GM21576 (cell line): ENCODE measurements around the gene RPUSD1.

ENCODE experiments used
- ATAC-seq: cut with Tn5 transposase; IDR thresholded peaks from one replicate; pipeline ENCODE4 v1.9.1; 2021; ENCODE audit warnings: mild to moderate bottlenecking, moderate library complexity; ENCODE audit not compliant: unreplicated experiment

Gene RPUSD1

DNA sequence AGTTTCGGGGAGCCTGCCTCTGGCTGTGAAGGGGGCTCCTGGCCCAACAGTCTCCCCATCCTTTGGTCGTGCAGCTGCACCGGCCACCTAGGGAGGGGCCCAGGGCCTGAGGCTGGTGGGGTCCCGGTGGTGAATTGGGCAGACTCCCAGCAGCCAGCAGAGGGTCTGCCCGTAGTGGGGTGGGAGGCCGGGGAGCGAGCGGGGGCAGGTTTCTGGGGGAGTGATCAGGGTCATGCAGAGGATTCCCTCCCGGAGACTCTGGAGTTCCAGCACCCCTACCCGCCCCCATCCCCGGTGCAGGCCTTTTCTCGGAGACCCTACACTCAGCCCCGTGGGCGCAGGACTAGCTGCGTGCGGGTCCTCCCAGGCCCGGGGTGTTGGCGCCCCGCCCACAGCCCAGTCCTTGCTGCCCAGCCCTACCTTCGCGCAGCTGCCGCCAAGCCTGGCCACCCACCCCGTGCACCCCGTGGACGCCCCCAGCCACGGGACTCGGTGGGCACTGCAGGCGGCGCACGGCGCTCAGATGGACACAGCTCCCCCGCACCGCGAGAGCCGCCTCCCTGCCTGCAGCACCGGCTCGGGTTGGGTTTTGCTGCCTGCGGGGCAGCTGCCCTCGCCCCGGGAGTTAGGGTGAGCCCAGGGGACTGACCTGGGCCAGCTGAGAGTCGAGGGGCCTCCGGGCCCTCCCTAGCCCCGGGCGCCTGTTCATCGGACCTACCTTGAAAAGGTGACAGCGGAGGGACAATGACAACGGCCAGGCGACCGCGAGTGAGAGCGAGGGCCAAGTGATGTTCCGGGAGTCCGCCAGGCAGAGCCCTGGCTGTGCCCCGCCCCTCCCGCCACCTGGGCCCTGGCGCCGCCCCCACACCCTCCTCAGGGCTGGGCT lies 12.0 kb upstream of the RPUSD1 start, which contains the start of gene GNG13:
TSS of gene GNG13 (minus strand) at position 787 of the 886 bp plus-strand sequence. CDS start 1,657 bp downstream, outside the sequence.
- ATAC-seq, result no peak

- no peak for ATAC-seq
Measured at GRCh38 chr16:799111-799947, 11.1 kb upstream of the RPUSD1 start.

DNA sequence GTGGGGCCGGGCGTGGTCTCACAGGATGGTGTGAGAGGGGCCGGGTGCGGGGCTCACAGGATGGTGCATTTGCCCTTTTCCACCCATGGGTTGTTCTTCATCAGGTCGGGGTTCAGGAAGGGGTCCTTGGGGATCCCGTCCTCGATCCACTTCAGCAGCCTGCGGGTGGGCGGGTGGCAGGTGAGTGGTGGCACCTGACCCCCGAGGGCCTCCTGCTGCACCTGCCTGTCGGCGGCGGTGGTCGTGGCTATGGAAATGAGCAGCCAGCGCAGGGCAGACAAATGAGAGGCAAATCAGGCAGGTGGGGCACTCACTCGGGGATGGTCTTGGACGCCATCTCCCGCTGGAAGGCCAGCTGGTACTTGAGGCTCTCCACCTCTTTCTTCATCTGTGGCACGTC lies 10.5 kb upstream of the RPUSD1 start:
- ATAC-seq, result no peak

GRCh38 chr16:797686-798085 lies 9.5 kb upstream of the RPUSD1 start:
- ATAC-seq, result no peak

DNA sequence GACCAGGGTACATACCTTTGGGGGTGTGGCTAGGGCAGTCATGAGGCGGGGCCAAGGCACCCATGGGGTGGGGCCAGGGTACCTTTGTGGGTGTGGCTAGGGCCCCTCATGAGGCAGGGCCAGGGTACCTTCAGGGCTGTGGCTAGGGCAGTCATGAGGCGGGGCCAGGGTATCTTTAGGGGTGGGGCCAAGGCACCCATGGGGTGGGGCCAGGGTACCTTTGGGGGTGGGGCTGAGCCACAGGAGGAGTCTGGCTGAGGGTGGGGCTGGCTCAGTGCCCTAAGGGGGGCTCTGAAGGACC lies 8.9 kb upstream of the RPUSD1 start:
- no peak for ATAC-seq

GRCh38 chr16:796296-797119 lies 8.3 kb upstream of the RPUSD1 start:
- ATAC-seq, result no peak

DNA sequence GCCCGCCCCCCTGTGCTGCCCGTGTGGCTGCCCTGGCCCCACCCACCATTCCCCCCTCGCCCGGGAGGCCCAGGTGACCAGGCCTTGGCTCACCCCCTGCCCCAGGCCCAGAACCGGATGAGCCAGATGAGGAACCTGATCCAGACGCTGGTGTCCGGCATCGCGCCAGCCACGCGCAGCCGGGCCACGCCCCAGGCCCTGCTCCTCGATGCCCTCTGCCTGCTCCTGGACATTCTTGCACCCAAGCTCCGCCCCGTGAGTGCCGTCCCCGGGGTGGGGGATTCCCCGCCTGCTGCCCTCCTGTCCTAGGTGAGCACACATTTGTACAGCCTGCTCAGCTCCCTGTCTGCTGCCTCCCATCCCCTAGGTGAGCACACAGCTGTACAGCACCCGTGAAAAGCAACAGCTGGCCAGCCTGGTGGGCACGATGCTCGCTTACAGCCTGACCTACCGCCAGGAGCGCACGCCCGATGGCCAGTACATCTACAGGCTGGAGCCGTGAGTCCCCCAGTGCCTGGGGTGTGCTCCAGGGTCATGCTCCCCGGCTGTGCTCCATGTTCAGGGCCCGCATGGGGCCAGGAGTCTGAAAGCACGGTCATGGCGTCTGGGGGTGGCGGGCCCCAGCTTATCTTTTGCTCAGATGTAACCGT lies 7.5 kb upstream of the RPUSD1 start:
- no peak for ATAC-seq

DNA sequence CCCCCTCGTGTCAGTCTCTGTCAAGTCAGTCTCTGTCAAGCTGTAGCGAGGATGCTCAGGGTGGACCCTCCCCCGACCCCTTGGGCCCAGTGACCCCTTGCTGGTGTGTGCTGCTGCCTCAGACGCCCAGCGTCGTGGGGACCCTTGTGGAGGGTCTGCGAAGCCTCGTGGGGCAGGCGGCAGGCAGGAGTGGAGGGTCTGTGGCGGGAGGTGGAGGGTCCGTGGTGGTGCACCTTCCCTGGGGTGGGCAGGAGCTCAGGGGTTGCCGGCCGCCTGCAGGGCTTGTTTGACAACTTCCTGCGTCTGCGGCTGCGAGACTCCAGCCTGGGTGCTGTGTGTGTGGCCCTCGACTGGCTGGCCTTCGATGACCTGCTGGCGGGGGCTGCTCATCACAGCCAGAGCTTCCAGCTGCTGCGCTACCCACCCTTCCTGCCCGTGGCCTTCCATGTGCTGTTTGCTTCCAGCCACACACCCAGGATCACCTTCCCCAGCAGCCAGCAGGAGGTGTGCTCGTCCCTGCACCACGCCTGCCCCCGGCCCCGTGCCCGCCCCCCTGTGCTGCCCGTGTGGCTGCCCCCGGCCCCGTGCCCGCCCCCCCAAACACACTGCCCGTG lies 6.8 kb upstream of the RPUSD1 start:
- no peak for ATAC-seq

GRCh38 chr16:794091-794822 lies 6.1 kb upstream of the RPUSD1 start:
- ATAC-seq, result no peak

GRCh38 chr16:793414-793813 lies 5.2 kb upstream of the RPUSD1 start:
- no peak for ATAC-seq

DNA sequence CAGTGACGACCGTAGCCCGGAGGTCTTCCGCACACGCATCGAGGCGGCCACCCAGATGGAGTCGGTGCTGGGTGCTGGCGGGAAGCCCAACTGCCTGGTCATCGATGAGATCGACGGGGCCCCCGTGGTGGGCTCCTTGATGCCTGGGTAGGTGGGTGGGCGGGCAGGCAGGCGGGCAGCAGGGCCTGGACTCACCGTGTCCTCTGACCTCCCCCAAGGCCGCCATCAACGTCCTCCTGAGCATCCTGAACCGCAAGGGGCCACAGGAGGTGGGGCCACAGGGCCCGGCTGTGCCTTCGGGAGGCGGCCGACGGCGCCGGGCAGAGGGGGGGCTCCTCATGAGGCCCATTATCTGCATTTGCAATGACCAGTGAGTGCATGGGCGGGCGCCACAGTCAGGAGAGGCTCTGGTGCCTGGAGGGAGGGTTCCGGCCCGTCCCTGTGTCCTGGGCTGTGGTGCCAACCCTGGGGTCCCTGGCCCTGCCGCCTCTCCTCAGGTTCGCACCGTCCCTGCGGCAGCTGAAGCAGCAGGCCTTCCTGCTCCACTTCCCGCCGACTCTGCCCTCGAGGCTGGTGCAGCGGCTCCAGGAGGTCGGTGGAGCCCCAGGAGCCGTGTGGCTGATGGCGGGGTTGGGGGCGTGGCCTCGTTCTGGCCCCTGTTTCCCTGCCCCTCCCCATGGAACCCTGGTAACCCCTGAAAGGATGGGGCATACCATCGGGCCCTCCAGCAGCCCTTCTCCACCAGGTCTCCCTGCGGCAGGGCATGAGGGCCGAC lies 4.2 kb upstream of the RPUSD1 start:
- no peak for ATAC-seq

GRCh38 chr16:791131-791530 lies 3.0 kb upstream of the RPUSD1 start:
- ATAC-seq, result no peak

DNA sequence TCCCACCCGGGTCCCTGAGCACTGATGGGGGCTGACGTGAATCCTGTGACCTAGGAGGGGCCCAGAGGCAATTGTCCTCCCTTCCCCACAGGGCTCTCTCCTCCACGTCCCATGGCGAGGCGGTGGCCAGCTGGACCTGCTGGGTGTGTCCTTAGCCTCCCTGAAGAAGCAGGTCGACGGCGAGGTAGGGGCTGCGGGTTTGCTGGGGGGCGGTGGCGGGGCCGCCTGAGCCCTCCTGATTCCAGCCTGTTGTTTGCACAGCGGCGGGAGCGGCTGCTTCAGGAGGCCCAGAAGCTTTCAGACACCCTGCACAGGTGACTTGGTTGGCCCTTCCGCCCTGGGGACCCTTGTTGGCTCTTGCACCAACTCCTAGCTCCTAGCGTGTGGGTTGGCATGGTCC lies 1.9 kb upstream of the RPUSD1 start:
- ATAC-seq, result no peak

- no peak for ATAC-seq
Measured at GRCh38 chr16:789191-789850, 1.1 kb upstream of the RPUSD1 start.

- ATAC-seq, result peak; percentile 70
Measured at GRCh38 chr16:788399-789126, 382 bp upstream of the RPUSD1 start, which contains the start of gene CHTF18. Gene CHTF18, plus strand, starts transcription at chr16:788620. Its CDS starts 65 bp downstream, at chr16:788685.

DNA sequence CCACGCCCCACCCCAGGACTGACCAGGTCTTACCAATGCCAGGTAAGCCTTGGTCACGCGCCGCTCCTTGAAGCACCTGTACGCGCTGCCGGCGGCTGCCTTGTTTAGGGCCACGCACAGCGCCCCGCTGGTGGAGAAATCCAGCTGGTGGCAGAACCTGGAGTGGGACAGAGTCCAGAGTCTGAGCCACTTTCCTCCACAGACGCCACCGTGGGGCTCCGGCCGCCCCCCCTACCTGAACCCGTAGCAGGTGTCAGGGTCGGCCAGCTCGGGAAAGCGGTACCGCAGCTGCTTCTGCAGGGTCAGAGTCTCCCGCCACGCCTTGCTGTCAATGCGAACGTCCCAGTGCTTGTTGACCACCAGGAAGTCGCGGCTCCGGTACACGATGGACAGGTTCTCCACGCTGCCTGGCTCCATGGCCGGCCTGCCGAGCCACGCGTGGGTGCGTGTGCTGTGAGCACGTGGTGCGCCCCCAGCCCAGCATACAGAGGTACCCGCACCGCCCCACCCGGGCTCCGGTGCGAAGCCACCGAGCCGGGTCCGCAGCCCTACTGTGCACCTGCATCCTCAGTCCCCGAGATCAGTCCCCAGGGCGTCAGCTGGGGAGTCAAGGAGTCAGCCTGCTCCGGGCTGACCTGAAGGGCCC lies 737 bp downstream of the RPUSD1 start:
- no peak for ATAC-seq
